ENCODE data around the gene SMPD3. TPM values are rescaled to one million over a fixed set of nuclear protein-coding genes. Genes with fewer than 3 reads are reported as not detected.

Gene SMPD3
- total RNA-seq, 4 donors from 2014 or later: 2.3 TPM; not detected in 3

DNA sequence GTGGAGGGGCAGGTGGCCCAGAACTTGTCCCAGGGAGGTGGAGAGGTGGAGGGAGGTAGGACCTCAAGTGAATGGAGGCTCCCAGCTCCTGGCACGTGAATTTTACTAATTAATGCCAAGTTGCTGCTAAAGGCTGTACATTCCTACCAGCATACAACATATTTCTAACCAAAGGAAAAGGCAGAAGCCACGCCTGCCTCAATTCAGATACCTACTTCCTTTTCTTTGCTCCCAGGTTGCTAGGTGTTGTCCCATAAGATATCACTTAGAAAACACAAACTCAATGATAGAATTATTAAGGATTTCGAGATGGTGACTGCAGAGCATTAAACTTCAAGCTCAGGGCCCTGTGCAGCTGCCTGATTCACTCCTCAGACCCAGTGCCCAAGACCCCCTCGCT is 20.5 kb upstream of the SMPD3 start:
- intact Hi-C loops (cut with DNase I; ENCODE audit: low total_unique reads): no loop called here
- Histone ChIP-seq H3K27me3 (no peaks in the 10 kb centered on the region), H3K4me3 (no peak overlapping the region), H3K27ac (no peak overlapping the region), H3K4me1 (no peaks in the 10 kb centered on the region), H3K36me3 (no peaks in the 10 kb centered on the region), H3K9me3 (no peaks in the 10 kb centered on the region)
- no peak for ATAC-seq
- in situ Hi-C loops (cut with MboI; ENCODE audit: low sequenced_read_pairs in 4 of 4): no loop called here
- DNase-seq: no peak
- TF ChIP-seq CTCF (IDR thresholded peaks at IDR 0.05 in 4 of 5, conservative IDR thresholded peaks at IDR 0.05 in 1 of 5) (no peak), POLR2A (IDR thresholded peaks at IDR 0.05) (no peak)

DNA sequence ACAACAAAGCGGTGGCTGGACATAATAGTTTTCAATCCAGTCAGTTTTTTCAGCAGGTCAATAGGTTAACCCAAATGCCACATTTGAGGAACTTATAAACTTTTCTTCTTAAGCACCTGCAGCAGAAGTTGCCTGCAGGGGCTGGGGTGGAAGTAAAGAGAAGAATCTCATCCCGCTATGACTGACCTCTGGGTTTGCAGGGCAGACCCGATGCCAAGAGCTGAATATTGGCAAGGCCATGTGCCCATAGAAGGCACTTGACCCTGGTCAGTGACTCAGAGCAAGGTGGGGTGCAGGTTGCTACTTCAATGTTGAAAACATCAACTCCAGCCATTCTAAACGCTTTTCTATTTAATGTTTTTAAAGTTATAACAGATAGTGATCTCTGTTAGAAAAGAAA is 17.9 kb upstream of the SMPD3 start:
- no peaks in the 10 kb centered on the region for H3K4me1 ChIP-seq
- no peak for ATAC-seq
- no peaks in the 10 kb centered on the region for H3K27me3 ChIP-seq
- no peak overlapping the region for H3K4me3 ChIP-seq
- H3K27ac ChIP-seq: no peak overlapping the region
- no peak for TF ChIP-seq POLR2A (IDR thresholded peaks at IDR 0.05)
- no peak for TF ChIP-seq CTCF (IDR thresholded peaks at IDR 0.05 in 4 of 5, conservative IDR thresholded peaks at IDR 0.05 in 1 of 5)
- intact Hi-C loops (cut with DNase I; ENCODE audit: low total_unique reads) (no loop called here), in situ Hi-C loops (cut with MboI; ENCODE audit: low sequenced_read_pairs in 4 of 4) (no loop called here)
- H3K9me3 ChIP-seq: no peaks in the 10 kb centered on the region
- no peak for DNase-seq
- H3K36me3 ChIP-seq: no peaks in the 10 kb centered on the region

DNA sequence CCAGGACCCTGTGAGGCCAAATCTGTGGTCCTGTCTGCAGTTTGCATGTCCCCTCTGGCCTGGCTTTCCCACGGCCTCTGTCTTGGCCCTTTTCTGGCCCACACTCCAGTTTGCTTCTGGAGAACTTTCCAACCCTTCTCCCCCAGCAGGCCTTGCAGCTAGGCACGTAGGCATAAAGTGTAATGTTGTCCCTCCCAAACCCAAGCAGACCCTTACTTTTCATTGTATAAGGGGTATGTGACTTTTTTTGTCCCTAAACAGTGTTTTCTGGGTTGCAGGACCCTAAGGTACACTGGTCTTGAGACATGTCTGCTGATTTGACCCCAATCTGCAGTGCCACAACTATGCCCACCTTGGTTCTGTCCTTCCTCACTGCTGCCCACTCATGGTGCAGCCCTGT is 15.6 kb upstream of the SMPD3 start:
- no peaks in the 10 kb centered on the region for H3K9me3 ChIP-seq
- H3K27ac ChIP-seq: no peak overlapping the region
- TF ChIP-seq POLR2A (IDR thresholded peaks at IDR 0.05): no peak
- no peak for TF ChIP-seq CTCF (IDR thresholded peaks at IDR 0.05 in 4 of 5, conservative IDR thresholded peaks at IDR 0.05 in 1 of 5)
- ATAC-seq: no peak
- H3K4me3 ChIP-seq: no peak overlapping the region
- in situ Hi-C loops (cut with MboI; ENCODE audit: low sequenced_read_pairs in 4 of 4) (no loop called here), intact Hi-C loops (cut with DNase I; ENCODE audit: low total_unique reads) (no loop called here)
- H3K36me3 ChIP-seq: no peaks in the 10 kb centered on the region
- no peak for DNase-seq
- H3K27me3 ChIP-seq: no peaks in the 10 kb centered on the region
- H3K4me1 ChIP-seq: no peaks in the 10 kb centered on the region

- Histone ChIP-seq H3K36me3 (no peaks in the 10 kb centered on the region), H3K27me3 (no peaks in the 10 kb centered on the region), H3K9me3 (no peaks in the 10 kb centered on the region), H3K4me1 (no peaks in the 10 kb centered on the region), H3K4me3 (no peak overlapping the region), H3K27ac (no peak overlapping the region)
- ATAC-seq: no peak
- TF ChIP-seq CTCF (IDR thresholded peaks at IDR 0.05 in 4 of 5, conservative IDR thresholded peaks at IDR 0.05 in 1 of 5) (no peak), POLR2A (IDR thresholded peaks at IDR 0.05) (no peak)
- intact Hi-C loops (cut with DNase I; ENCODE audit: low total_unique reads) (no loop called here), in situ Hi-C loops (cut with MboI; ENCODE audit: low sequenced_read_pairs in 4 of 4) (no loop called here)
- no peak for DNase-seq
Measured at GRCh38 chr16:68460067-68460466, 11.8 kb upstream of the SMPD3 start.

DNA sequence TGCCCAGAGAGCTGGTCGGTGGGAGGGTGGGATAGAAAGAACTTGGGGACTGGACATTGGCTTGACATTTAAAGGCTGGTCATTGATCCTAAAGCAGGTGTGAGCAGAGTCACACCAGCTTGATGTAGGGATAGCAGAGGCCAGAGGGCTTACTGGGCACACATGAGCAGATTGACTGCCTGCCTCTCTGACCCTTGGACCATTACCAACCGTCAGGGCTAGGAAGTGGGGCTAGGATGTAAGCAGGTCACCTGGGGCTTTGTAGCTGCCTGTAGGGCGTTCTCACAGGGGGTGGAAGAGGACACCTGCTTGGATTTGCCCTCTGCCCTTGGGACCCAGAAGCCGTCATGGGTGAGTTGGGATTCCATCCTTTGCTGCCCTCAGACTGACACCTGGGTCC is 11.1 kb upstream of the SMPD3 start:
- TF ChIP-seq CTCF (IDR thresholded peaks at IDR 0.05 in 4 of 5, conservative IDR thresholded peaks at IDR 0.05 in 1 of 5): no peak
- no peak for TF ChIP-seq POLR2A (IDR thresholded peaks at IDR 0.05)
- no peak for DNase-seq
- no peaks in the 10 kb centered on the region for H3K27me3 ChIP-seq
- H3K4me1 ChIP-seq: no peaks in the 10 kb centered on the region
- H3K27ac ChIP-seq: no peak overlapping the region
- H3K36me3 ChIP-seq: no peaks in the 10 kb centered on the region
- no peak overlapping the region for H3K4me3 ChIP-seq
- H3K9me3 ChIP-seq: no peaks in the 10 kb centered on the region
- no peak for ATAC-seq
- intact Hi-C loops (cut with DNase I; ENCODE audit: low total_unique reads) (no loop called here), in situ Hi-C loops (cut with MboI; ENCODE audit: low sequenced_read_pairs in 4 of 4) (no loop called here)

All from gastrocnemius medialis (tissue), 4 donors.